Left ventricle myocardium inferior (tissue), 1 donor: ENCODE measurements around the gene MARK2. TPM values are rescaled to one million over a fixed set of nuclear protein-coding genes. Genes with fewer than 3 reads are reported as not detected.

Experiments used
- DNase-seq: peaks from one replicate; pipeline ENCODE4 v3.0.0-alpha.2; 2020
- H3K27ac ChIP-seq: fragments of 200-600 bp; replicated peaks from 2 replicates; pipeline ENCODE4 v1.8.0; 2021
- H3K27me3 ChIP-seq: fragments of 200-600 bp; 2 replicates; pipeline ENCODE4 v1.8.0; 2021; ENCODE audit warnings: low read depth
- H3K36me3 ChIP-seq: fragments of 200-600 bp; 2 replicates; pipeline ENCODE4 v1.8.0; 2021
- H3K4me1 ChIP-seq: fragments of 200-600 bp; 2 replicates; pipeline ENCODE4 v1.8.0; 2021
- H3K4me3 ChIP-seq: fragments of 200-600 bp; 2 replicates; pipeline ENCODE4 v1.8.0; 2021; ENCODE audit warnings: mild to moderate bottlenecking, moderate library complexity
- H3K9me3 ChIP-seq: fragments of 200-600 bp; replicated peaks from 2 replicates; pipeline ENCODE4 v1.8.0; 2021
- CTCF ChIP-seq: fragments of 200-600 bp; IDR thresholded peaks from 2 replicates; pipeline ENCODE4 v1.8.0; 2021; ENCODE audit warnings: antibody characterized with exemption, mild to moderate bottlenecking, borderline replicate concordance
- intact Hi-C: fragments of 100-400 bp; cut with micrococcal nuclease; formaldehyde crosslinking; loops from one replicate; pipeline ENCODE4 v1.11.0; 2022
- total RNA-seq: library from RNA; stranded (reverse); fragmentation: NEBNext Ultra II Directional; extraction: Animal tissue kit (Norgen Biotek cat#: 25700); gene quantifications from one replicate; pipeline ENCODE4 v1.2.1, GENCODE V29; 2021
- donor health status: DM: no; HTN: yes; CAD: no; lungs with severe emphysema.

The MARK2 gene
- total RNA-seq, 1 donor from 2014 or later = 36.6 TPM

GRCh38 chr11:63939397-63939891, 100.5 kb downstream of the MARK2 start:
- Histone ChIP-seq H3K27me3 (no peaks in the 10 kb centered on the region), H3K4me3 (peak overlapping the region; percentile 81), H3K27ac (peak overlapping the region; percentile 83), H3K4me1 (peaks cover 61% of the 10 kb centered on the region), H3K36me3 (no peaks in the 10 kb centered on the region), H3K9me3 (no peaks in the 10 kb centered on the region)
- intact Hi-C loops = no loop called here
- no peak for TF ChIP-seq CTCF
- DNase-seq = no peak

GRCh38 chr11:63940786-63941185, 101.9 kb downstream of the MARK2 start:
- Histone ChIP-seq H3K27ac (peak overlapping the region; percentile 83), H3K36me3 (no peaks in the 10 kb centered on the region), H3K4me1 (peaks cover 74% of the 10 kb centered on the region), H3K27me3 (no peaks in the 10 kb centered on the region), H3K4me3 (no peak overlapping the region), H3K9me3 (no peaks in the 10 kb centered on the region)
- no peak for TF ChIP-seq CTCF
- no peak for DNase-seq
- intact Hi-C loops = no loop called here

GRCh38 chr11:63941901-63942300, 103.0 kb downstream of the MARK2 start:
- TF ChIP-seq CTCF = no peak
- peak overlapping the region; percentile 83 for H3K27ac ChIP-seq
- no peak for DNase-seq
- H3K9me3 ChIP-seq = no peaks in the 10 kb centered on the region
- peaks cover 9% of the 10 kb centered on the region for H3K36me3 ChIP-seq
- no peak overlapping the region for H3K4me3 ChIP-seq
- peaks cover 75% of the 10 kb centered on the region for H3K4me1 ChIP-seq
- H3K27me3 ChIP-seq = no peaks in the 10 kb centered on the region
- intact Hi-C loops = no loop called here

GRCh38 chr11:63942803-63943202, 103.9 kb downstream of the MARK2 start:
- peaks cover 18% of the 10 kb centered on the region for H3K36me3 ChIP-seq
- no peaks in the 10 kb centered on the region for H3K27me3 ChIP-seq
- peaks cover 75% of the 10 kb centered on the region for H3K4me1 ChIP-seq
- intact Hi-C loops = no loop called here
- H3K9me3 ChIP-seq = no peaks in the 10 kb centered on the region
- H3K4me3 ChIP-seq = no peak overlapping the region
- no peak for DNase-seq
- TF ChIP-seq CTCF = no peak
- H3K27ac ChIP-seq = no peak overlapping the region

GRCh38 chr11:63944987-63945386, 106.1 kb downstream of the MARK2 start:
- TF ChIP-seq CTCF = no peak
- H3K36me3 ChIP-seq = peaks cover 23% of the 10 kb centered on the region
- peak; percentile 45 for DNase-seq
- H3K27ac ChIP-seq = peak overlapping the region; percentile 83
- H3K4me3 ChIP-seq = peak overlapping the region; percentile 49
- intact Hi-C loops = loop anchor here (2.0 kb wide), 1 partner anchor 108 kb away; no protein-coding TSS in a partner anchor
- no peaks in the 10 kb centered on the region for H3K9me3 ChIP-seq
- peaks cover 53% of the 10 kb centered on the region for H3K4me1 ChIP-seq
- no peaks in the 10 kb centered on the region for H3K27me3 ChIP-seq
